NCI-H748 (cell line): ENCODE data around the gene HIVEP3.

Experiments used
- DNase-seq: peaks from one replicate; lab custom pipeline; 2025; ENCODE audit not compliant: unreplicated experiment; lab: John Stamatoyannopoulos, UW

The HIVEP3 gene

GRCh38 chr1:41673806-41674205, 244.9 kb downstream of the HIVEP3 start:
- DNase-seq, result no peak

- no peak for DNase-seq
Observed at GRCh38 chr1:41673378-41673777, 245.3 kb downstream of the HIVEP3 start.

- no peak for DNase-seq
Observed at GRCh38 chr1:41672641-41673361, 245.9 kb downstream of the HIVEP3 start.

- DNase-seq, result no peak
Observed at GRCh38 chr1:41672173-41672572, 246.5 kb downstream of the HIVEP3 start.

GRCh38 chr1:41671116-41671755, 247.5 kb downstream of the HIVEP3 start:
- DNase-seq, result no peak

- no peak for DNase-seq
Observed at GRCh38 chr1:41670217-41670957, 248.3 kb downstream of the HIVEP3 start.

GRCh38 chr1:41668967-41669366, 249.8 kb downstream of the HIVEP3 start:
- DNase-seq, result no peak

- no peak for DNase-seq
Observed at GRCh38 chr1:41668054-41668660, 250.6 kb downstream of the HIVEP3 start.

GRCh38 chr1:41666981-41667631, 251.6 kb downstream of the HIVEP3 start:
- no peak for DNase-seq

- no peak for DNase-seq
Observed at GRCh38 chr1:41665962-41666917, 252.5 kb downstream of the HIVEP3 start.

GRCh38 chr1:41664861-41665640, 253.7 kb downstream of the HIVEP3 start:
- no peak for DNase-seq

GRCh38 chr1:41663671-41664400, 254.9 kb downstream of the HIVEP3 start:
- DNase-seq, result no peak

GRCh38 chr1:41662765-41663437, 255.8 kb downstream of the HIVEP3 start:
- peak; percentile 84 for DNase-seq

GRCh38 chr1:41662061-41662764, 256.5 kb downstream of the HIVEP3 start:
- peak; percentile 96 for DNase-seq

- peak; percentile 92 for DNase-seq
Observed at GRCh38 chr1:41661428-41662060, 257.2 kb downstream of the HIVEP3 start.

GRCh38 chr1:41660570-41661427, 257.9 kb downstream of the HIVEP3 start:
- DNase-seq, result no peak
